ENCODE data around the gene PATZ1. TPM values are rescaled to one million over a fixed set of nuclear protein-coding genes. Genes with fewer than 3 reads are reported as not detected.

Gene PATZ1
- total RNA-seq, 1 experiment from 2014 or later, result 4.4 TPM

DNA sequence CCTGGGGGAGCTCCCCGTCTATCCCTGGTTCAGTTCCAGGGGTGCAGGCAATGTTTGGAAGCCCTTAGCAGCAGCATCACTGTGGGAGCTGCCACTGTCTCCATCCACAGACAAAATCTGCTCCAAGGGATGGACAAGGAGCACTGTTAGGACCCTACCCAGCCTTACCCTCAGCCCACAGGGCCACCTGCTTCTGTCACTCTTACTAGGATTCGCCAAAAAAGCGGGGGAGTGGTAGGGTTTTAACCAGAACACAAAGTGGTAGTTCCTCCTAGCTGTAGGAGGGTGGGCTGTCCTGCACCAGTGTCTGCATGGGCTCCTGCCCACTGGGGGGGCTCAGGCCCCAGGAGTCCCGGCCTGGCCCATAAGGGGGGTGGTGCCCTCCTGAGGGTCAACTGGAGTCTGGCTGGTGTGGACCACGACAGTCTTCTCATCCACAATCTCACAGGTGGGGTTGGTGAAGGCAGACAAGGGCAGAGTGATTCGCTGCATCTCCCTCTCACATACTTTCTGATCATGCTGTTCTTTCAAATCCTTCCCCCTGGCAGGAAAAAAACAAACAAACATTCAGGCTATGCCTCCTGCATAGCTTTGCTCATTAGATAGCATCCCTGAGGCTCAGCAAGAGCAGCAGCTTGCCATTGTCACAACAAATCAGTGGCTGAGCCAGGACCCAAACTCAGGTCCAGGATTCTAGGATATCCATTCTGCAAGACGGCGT lies 63.2 kb downstream of the PATZ1 start:
- DNase-seq (ENCODE audit: low read depth), result no peak

DNA sequence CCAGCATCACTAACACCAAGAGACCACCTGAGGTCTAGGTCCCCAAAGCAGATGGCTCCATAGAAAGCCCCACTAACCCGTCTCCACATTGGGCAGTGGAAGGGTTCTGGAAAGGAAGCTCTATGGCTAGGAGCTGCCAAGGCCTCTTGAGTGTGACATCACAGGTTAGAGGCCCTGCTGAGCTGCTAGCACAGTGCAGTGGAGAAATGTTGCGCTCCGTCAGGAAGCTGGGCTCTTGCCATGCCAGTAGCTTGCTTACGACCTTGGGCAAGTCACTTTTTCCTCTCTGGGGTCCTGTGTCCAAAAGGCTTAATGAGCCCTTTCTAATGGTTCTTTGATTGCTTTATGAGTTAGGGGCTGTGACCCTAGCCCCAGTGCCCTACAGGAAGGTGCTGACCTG lies 64.4 kb downstream of the PATZ1 start:
- DNase-seq (ENCODE audit: low read depth), result no peak

DNA sequence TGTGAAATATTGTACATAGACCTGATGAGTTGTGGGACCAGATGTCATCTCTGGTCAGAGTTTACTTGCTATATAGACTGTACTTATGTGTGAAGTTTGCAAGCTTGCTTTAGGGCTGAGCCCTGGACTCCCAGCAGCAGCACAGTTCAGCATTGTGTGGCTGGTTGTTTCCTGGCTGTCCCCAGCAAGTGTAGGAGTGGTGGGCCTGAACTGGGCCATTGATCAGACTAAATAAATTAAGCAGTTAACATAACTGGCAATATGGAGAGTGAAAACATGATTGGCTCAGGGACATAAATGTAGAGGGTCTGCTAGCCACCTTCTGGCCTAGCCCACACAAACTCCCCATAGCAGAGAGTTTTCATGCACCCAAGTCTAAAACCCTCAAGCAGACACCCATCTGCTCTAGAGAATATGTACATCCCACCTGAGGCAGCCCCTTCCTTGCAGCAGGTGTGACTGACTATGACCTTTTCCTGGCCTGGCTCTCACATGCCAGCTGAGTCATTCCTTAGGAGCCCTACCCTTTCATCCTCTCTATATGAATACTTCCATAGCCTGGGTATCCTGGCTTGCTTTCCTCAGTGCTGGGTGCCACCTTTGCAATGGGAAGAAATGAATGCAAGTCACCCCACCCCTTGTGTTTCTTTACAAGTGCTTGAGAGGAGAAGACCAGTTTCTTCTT lies 66.2 kb downstream of the PATZ1 start:
- no peak for DNase-seq (ENCODE audit: low read depth)

DNA sequence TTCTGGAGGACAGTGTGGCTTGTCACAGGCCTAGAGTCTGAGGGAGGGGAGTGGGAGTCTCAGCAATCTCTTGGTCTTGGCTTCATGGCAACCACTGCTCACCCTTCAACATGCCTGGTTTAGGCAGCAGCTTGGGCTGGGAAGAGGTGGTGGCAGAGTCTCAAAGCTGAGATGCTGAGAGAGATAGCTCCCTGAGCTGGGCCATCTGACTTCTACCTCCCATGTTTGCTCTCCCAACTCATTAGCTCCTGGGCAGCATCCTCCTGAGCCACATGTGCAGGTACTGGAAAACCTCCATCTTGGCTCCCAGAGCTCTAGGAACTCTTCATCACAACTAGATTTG lies 66.8 kb downstream of the PATZ1 start:
- no peak for DNase-seq (ENCODE audit: low read depth)

DNA sequence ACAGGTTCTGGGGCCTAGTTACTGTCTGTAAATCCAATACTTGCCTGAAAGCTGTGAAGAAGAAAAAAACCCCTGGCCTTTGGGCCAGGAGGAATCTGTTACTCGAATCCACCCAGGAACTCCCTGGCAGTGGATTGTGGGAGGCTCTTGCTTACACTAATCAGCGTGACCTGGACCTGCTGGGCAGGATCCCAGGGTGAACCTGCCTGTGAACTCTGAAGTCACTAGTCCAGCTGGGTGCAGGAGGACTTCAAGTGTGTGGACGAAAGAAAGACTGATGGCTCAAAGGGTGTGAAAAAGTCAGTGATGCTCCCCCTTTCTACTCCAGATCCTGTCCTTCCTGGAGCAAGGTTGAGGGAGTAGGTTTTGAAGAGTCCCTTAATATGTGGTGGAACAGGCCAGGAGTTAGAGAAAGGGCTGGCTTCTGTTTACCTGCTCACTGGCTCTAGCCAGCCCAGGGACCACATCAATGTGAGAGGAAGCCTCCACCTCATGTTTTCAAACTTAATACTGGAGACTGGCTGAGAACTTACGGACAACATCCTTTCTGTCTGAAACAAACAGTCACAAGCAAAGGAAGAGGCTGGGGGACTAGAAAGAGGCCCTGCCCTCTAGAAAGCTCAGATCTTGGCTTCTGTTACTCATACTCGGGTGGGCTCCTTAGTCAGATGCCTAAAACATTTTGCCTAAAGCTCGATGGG lies 67.4 kb downstream of the PATZ1 start:
- DNase-seq (ENCODE audit: low read depth), result no peak

DNA sequence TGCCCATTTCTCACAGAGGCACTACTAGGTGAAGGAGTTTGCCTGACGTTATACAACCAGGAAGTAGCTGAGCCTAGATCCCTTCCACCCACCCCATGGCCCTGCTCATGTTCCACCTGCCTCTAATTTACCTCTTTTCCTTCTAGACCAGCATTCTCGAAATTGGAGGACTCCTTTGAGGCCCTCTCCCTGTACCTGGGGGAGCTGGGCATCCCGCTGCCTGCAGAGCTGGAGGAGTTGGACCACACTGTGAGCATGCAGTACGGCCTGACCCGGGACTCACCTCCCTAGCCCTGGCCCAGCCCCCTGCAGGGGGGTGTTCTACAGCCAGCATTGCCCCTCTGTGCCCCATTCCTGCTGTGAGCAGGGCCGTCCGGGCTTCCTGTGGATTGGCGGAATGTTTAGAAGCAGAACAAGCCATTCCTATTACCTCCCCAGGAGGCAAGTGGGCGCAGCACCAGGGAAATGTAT lies 68.0 kb downstream of the PATZ1 start:
- DNase-seq (ENCODE audit: low read depth), result no peak

DNA sequence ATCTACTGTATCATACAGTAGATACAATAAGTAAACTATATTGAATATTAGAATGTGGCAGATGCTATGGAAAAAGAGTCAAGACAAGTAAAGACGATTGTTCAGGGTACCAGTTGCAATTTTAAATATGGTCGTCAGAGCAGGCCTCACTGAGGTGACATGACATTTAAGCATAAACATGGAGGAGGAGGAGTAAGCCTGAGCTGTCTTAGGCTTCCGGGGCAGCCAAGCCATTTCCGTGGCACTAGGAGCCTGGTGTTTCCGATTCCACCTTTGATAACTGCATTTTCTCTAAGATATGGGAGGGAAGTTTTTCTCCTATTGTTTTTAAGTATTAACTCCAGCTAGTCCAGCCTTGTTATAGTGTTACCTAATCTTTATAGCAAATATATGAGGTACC lies 68.4 kb downstream of the PATZ1 start:
- DNase-seq (ENCODE audit: low read depth), result no peak

DNA sequence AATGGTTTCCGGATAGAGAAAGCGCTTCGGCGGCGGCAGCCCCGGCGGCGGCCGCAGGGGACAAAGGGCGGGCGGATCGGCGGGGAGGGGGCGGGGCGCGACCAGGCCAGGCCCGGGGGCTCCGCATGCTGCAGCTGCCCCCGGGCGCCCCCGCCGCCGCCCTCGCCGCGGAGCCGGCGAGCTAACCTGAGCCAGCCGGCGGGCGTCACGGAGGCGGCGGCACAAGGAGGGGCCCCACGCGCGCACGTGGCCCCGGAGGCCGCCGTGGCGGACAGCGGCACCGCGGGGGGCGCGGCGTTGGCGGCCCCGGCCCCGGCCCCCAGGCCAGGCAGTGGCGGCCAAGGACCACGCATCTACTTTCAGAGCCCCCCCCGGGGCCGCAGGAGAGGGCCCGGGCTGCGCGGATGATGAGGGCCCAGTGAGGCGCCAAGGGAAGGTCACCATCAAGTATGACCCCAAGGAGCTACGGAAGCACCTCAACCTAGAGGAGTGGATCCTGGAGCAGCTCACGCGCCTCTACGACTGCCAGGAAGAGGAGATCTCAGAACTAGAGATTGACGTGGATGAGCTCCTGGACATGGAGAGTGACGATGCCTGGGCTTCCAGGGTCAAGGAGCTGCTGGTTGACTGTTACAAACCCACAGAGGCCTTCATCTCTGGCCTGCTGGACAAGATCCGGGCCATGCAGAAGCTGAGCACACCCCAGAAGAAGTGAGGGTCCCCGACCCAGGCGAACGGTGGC lies 69.5 kb downstream of the PATZ1 start:
- no peak for DNase-seq (ENCODE audit: low read depth)

Other genes with a start within 250 kb of the PATZ1 start
- gene SELENOM, start 238.8 kb downstream of the PATZ1 start, total RNA-seq (2014; rRNA removed; shearing (Covaris generic)), result 26.2 and 28.1 TPM in 2 replicates
- 0.12 and 0.29 TPM in 2 replicates for gene INPP5J, start 223.4 kb downstream of the PATZ1 start, total RNA-seq (2014; rRNA removed; shearing (Covaris generic))
- 0.12 TPM in 1 of 2 replicates, not detected in the other for gene PLA2G3, start 205.8 kb downstream of the PATZ1 start, total RNA-seq (2014; rRNA removed; shearing (Covaris generic))
- 17.3 and 19.6 TPM in 2 replicates for gene RNF185, start 186.2 kb downstream of the PATZ1 start, total RNA-seq (2014; rRNA removed; shearing (Covaris generic))
- 8.7 TPM in 2 replicates for gene LIMK2, start 134.0 kb downstream of the PATZ1 start, total RNA-seq (2014; rRNA removed; shearing (Covaris generic))
- gene PIK3IP1, start 53.9 kb downstream of the PATZ1 start, total RNA-seq (2014; rRNA removed; shearing (Covaris generic)), result 3.0 and 4.0 TPM in 2 replicates
- gene DRG1, start 53.3 kb upstream of the PATZ1 start, total RNA-seq (2014; rRNA removed; shearing (Covaris generic)), result 72.3 and 83.7 TPM in 2 replicates
- 4.9 and 59.4 TPM in 2 replicates for gene EIF4ENIF1, start 143.5 kb upstream of the PATZ1 start, total RNA-seq (2014; rRNA removed; shearing (Covaris generic))
- gene SFI1, start 150.2 kb upstream of the PATZ1 start, total RNA-seq (2014; rRNA removed; shearing (Covaris generic)), result 6.1 and 10.7 TPM in 2 replicates

All from RPMI7951 (cell line).